K562 (cell line): ENCODE measurements around the gene CRELD2. TPM values are rescaled to one million over a fixed set of nuclear protein-coding genes. Genes with fewer than 3 reads are reported as not detected.
A peak's percentile ranks its signal among the peaks of the same experiment; 100 is the strongest.

Experiments used
- CBX3 ChIP-seq, 2 experiments: IDR thresholded peaks; 1 replicate in 1 of 2; 2 replicates in 1 of 2; pipeline ENCODE4 v1.6.1; 2012; ENCODE audit warnings: inconsistent platforms in 2 of 2, low read length in 2 of 2, borderline replicate concordance in 1 of 2, control low read depth in 1 of 2
- CHD7 ChIP-seq: fragments of 200-600 bp; sonication (generic); IDR thresholded peaks from one replicate; pipeline ENCODE4 v1.6.1; 2012; ENCODE audit warnings: mild to moderate bottlenecking, low read depth, low read length, inconsistent platforms
- EHMT2 ChIP-seq: fragments of 450-650 bp; IDR thresholded peaks from 2 replicates; pipeline ENCODE4 v1.6.1; 2018; ENCODE audit warnings: antibody characterized with exemption
- HDAC2 ChIP-seq: fragments of 450-650 bp; IDR thresholded peaks from 2 replicates; pipeline ENCODE4 v1.6.1; 2016; ENCODE audit warnings: mild to moderate bottlenecking
- HNRNPLL ChIP-seq: fragments of 200-400 bp; formaldehyde crosslinking; IDR thresholded peaks from 2 replicates; pipeline ENCODE4 v1.6.1; 2017; ENCODE audit warnings: low read length, low read depth, mild to moderate bottlenecking; ENCODE audit not compliant: poor library complexity, severe bottlenecking
- KDM4B ChIP-seq, 2 experiments: fragments of 450-650 bp in 1 of 2; sonication (generic) in 1 of 2; IDR thresholded peaks; 2 replicates each; pipeline ENCODE4 v1.6.1; 2016 to 2017; ENCODE audit warnings: borderline replicate concordance in 2 of 2, antibody characterized with exemption in 1 of 2, low read depth in 1 of 2, mild to moderate bottlenecking in 1 of 2
- PTTG1 ChIP-seq: fragments of 450-650 bp; IDR thresholded peaks from 2 replicates; pipeline ENCODE4 v1.6.1; 2016; ENCODE audit warnings: low read depth, mild to moderate bottlenecking, missing genetic modification characterization, missing compliant biosample characterization
- RBM22 ChIP-seq: fragments of 200-400 bp; formaldehyde crosslinking; IDR thresholded peaks from 2 replicates; pipeline ENCODE4 v1.6.1; 2018; ENCODE audit warnings: low read length, low read depth; ENCODE audit not compliant: poor library complexity, severe bottlenecking
- SMARCA4 ChIP-seq: fragments of 450-650 bp; IDR thresholded peaks from 2 replicates; pipeline ENCODE4 v1.6.1; 2016
- ZNF444 ChIP-seq: fragments of 250-450 bp; sonication (Bioruptor Pico); IDR thresholded peaks from 2 replicates; pipeline ENCODE4 v1.4.0; 2020; ENCODE audit warnings: mild to moderate bottlenecking, moderate library complexity
- polyA plus RNA-seq, 8 experiments: library from polyadenylated mRNA; depleted of rRNA in 4 of 8; stranded (reverse) in 5 of 8; unstranded in 3 of 8; fragments of >200 nt; fragmentation: Nextera tagmentation in 2 of 8; fragmentation: Illumina TruSeq in 1 of 8; extraction: Ambion mirVana in 2 of 8; extraction: Trizol in 1 of 8; gene quantifications; 2 replicates each; pipeline versions ENCODE4 v1.2.1 to v1.2.3, GENCODE V29; 2011 to 2014; ENCODE audit warnings: inconsistent platforms in 1 of 8, missing spikeins in 1 of 8
- total RNA-seq, 7 experiments: library from RNA; depleted of rRNA in 6 of 7; stranded (reverse); fragments of >200 nt in 6 of 7; fragmentation: Illumina TruSeq in 2 of 7; extraction: Trizol in 2 of 7; gene quantifications; 2 replicates each; pipeline versions ENCODE4 v1.2.1 to v1.2.3, GENCODE V29; 2011 to 2021; ENCODE audit warnings: low replicate concordance in 1 of 7
- TF ChIP-seq, protein P1 (sequence below): IDR thresholded peaks from 3 replicates; pipeline ENCODE4 v1.6.1; 2011; ENCODE audit warnings: borderline replicate concordance, mild to moderate bottlenecking, moderate library complexity; ENCODE audit not compliant: insufficient read length; ENCODE audit errors: extremely low read depth
- TF ChIP-seq, protein P2 (sequence below): fragments of 250-450 bp; sonication (Bioruptor Pico); IDR thresholded peaks from 2 replicates; pipeline ENCODE4 v1.5.0; 2021

The CRELD2 gene
- total and polyA plus RNA-seq, 9 of the 15 experiments (the other 6 are each of a cell fraction or from before 2014, with no cell fraction given), result 0.96 to 25.3 (median 8.8) TPM

DNA sequence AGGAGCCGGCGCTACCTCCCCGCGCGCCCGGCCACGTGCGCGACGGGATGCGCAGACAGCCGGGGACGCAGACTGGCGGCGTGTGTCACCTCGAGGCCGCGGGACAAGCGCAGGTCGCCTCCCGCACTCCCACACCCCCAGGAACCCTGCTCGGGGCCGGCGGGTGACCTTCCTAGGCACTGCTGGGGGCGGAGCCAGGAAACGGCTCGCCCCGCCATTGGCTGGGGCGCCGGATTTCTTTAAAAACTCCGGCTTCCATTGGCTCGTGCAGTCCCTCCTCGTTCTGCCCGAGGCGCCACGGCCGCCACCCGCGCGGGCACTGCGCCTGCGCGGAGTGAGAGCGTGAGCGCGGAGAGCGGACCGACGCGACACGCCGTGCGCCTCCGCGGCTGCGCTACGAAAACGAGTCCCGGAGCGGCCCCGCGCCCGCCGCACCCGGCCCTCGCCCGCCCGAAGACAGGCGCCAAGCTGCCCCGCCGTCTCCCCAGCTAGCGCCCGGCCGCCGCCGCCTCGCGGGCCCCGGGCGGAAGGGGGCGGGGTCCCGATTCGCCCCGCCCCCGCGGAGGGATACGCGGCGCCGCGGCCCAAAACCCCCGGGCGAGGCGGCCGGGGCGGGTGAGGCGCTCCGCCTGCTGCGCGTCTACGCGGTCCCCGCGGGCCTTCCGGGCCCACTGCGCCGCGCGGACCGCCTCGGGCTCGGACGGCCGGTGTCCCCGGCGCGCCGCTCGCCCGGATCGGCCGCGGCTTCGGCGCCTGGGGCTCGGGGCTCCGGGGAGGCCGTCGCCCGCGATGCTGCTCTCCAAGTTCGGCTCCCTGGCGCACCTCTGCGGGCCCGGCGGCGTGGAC is 41.9 kb downstream of the CRELD2 start, which contains the start of gene PIM3 (continued):
- TF ChIP-seq CHD7 (no peak), EHMT2 (no peak), CBX3 (IDR thresholded peaks at IDR 0.05; ENCODE audit: borderline replicate concordance in 1 of 2, low read length in 2 of 2) (no peak), HDAC2 (no peak), ZNF444 (CRISPR knock-in tag) (no peak), PTTG1 (tag) (no peak), SMARCA4 (no peak), HNRNPLL (no peak), RBM22 (no peak), KDM4B (IDR thresholded peaks at IDR 0.05; ENCODE audit: borderline replicate concordance in 2 of 2, low read depth in 1 of 2) (no peak)
- TF ChIP-seq, protein P1, sequence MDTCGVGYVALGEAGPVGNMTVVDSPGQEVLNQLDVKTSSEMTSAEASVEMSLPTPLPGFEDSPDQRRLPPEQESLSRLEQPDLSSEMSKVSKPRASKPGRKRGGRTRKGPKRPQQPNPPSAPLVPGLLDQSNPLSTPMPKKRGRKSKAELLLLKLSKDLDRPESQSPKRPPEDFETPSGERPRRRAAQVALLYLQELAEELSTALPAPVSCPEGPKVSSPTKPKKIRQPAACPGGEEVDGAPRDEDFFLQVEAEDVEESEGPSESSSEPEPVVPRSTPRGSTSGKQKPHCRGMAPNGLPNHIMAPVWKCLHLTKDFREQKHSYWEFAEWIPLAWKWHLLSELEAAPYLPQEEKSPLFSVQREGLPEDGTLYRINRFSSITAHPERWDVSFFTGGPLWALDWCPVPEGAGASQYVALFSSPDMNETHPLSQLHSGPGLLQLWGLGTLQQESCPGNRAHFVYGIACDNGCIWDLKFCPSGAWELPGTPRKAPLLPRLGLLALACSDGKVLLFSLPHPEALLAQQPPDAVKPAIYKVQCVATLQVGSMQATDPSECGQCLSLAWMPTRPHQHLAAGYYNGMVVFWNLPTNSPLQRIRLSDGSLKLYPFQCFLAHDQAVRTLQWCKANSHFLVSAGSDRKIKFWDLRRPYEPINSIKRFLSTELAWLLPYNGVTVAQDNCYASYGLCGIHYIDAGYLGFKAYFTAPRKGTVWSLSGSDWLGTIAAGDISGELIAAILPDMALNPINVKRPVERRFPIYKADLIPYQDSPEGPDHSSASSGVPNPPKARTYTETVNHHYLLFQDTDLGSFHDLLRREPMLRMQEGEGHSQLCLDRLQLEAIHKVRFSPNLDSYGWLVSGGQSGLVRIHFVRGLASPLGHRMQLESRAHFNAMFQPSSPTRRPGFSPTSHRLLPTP, result no peak
- TF ChIP-seq, protein P2, sequence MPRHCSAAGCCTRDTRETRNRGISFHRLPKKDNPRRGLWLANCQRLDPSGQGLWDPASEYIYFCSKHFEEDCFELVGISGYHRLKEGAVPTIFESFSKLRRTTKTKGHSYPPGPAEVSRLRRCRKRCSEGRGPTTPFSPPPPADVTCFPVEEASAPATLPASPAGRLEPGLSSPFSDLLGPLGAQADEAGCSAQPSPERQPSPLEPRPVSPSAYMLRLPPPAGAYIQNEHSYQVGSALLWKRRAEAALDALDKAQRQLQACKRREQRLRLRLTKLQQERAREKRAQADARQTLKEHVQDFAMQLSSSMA (CRISPR knock-in tag), result peak; percentile 47; the same call in 1 of the 2 replicates
